H1 (cell line): ENCODE data around the gene MYO7B.

Source experiments
- CREB1 ChIP-seq: IDR thresholded peaks from 2 replicates; pipeline ENCODE4 v1.6.1; 2012; ENCODE audit warnings: inconsistent platforms
- KDM5A ChIP-seq: fragments of 200-600 bp; IDR thresholded peaks from 2 replicates; pipeline ENCODE4 v1.7.1; 2012; ENCODE audit warnings: mild to moderate bottlenecking, low read length, inconsistent platforms, mixed read lengths
- NANOG ChIP-seq: IDR thresholded peaks from 2 replicates; pipeline ENCODE4 v1.6.1; 2011; ENCODE audit warnings: low read length, low read depth, mild to moderate bottlenecking, inconsistent platforms; ENCODE audit not compliant: insufficient read depth, poor library complexity, severe bottlenecking
- POLR2AphosphoS5 ChIP-seq: IDR thresholded peaks from 2 replicates; pipeline ENCODE4 v1.6.1; 2011; ENCODE audit warnings: low read depth, low read length
- RAD21 ChIP-seq, 2 experiments: IDR thresholded peaks in 1 of 2; conservative IDR thresholded peaks in 1 of 2; 2 replicates each; pipeline ENCODE4 v1.6.1; 2011; ENCODE audit warnings: low read depth in 2 of 2, low read length in 2 of 2, improper control_type of control experiment in 1 of 2, inconsistent platforms in 1 of 2, mild to moderate bottlenecking in 1 of 2, moderate library complexity in 1 of 2
- RFX5 ChIP-seq: IDR thresholded peaks from 2 replicates; pipeline ENCODE4 v1.6.1; 2011; ENCODE audit warnings: low read depth, low read length, improper control_type of control experiment, borderline replicate concordance
- SP4 ChIP-seq: IDR thresholded peaks from 2 replicates; pipeline ENCODE4 v1.6.1; 2012; ENCODE audit warnings: low read length, inconsistent platforms
- TF ChIP-seq, protein P1 (sequence below), 3 experiments: IDR thresholded peaks; 1 replicate in 2 of 3; 2 replicates in 1 of 3; pipeline versions ENCODE4 v1.5.1 to v1.6.1; 2011; ENCODE audit warnings: low read length in 3 of 3, mild to moderate bottlenecking in 3 of 3, inconsistent platforms in 2 of 3, low read depth in 1 of 3, moderate library complexity in 1 of 3; ENCODE audit not compliant: insufficient read depth in 1 of 3; ENCODE audit errors: control extremely low read depth in 1 of 3

DNA sequence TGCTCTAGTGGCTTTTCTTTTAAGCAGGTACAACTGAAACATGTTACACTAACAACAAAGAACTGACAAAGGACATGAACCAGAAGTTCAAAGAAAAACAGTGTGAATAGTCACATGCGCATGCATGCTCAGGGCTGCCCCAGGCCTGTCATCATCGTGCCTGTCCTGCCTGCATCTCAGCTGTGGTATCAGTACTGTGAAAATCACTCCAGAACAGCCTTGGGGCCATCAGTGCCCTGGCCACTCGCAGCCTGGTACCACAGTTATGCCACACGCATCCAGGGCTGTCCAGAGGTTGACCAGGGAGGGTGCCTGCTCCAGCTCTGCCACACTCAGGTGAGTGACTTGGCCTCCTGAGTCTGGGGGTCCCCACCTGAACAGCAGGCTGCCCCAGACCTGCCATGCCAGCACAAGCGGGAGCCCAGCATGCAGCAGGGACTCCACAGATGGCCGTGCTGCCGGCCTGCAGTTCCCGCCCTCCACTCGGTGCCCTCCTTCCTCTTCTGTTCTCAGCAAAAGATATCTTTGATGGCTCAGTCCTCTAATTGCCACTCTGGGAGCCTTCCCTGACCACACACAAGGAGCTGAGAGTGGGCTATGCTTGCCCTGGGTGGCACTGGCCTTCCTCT lies 127.6 kb downstream of the MYO7B start:
- TF ChIP-seq, protein P1, sequence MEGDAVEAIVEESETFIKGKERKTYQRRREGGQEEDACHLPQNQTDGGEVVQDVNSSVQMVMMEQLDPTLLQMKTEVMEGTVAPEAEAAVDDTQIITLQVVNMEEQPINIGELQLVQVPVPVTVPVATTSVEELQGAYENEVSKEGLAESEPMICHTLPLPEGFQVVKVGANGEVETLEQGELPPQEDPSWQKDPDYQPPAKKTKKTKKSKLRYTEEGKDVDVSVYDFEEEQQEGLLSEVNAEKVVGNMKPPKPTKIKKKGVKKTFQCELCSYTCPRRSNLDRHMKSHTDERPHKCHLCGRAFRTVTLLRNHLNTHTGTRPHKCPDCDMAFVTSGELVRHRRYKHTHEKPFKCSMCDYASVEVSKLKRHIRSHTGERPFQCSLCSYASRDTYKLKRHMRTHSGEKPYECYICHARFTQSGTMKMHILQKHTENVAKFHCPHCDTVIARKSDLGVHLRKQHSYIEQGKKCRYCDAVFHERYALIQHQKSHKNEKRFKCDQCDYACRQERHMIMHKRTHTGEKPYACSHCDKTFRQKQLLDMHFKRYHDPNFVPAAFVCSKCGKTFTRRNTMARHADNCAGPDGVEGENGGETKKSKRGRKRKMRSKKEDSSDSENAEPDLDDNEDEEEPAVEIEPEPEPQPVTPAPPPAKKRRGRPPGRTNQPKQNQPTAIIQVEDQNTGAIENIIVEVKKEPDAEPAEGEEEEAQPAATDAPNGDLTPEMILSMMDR (IDR thresholded peaks at IDR 0.05; ENCODE audit: control extremely low read depth in 1 of 3, insufficient read depth in 1 of 3, low read depth in 1 of 3, low read length in 3 of 3), result no peak
- TF ChIP-seq POLR2AphosphoS5, result no peak
- TF ChIP-seq CREB1, result no peak
- no peak for TF ChIP-seq RFX5
- TF ChIP-seq NANOG, result no peak
- TF ChIP-seq KDM5A, result no peak
- no peak for TF ChIP-seq RAD21 (IDR thresholded peaks at IDR 0.05 in 1 of 2, conservative IDR thresholded peaks at IDR 0.05 in 1 of 2; ENCODE audit: low read depth in 2 of 2, low read length in 2 of 2)
- TF ChIP-seq SP4, result no peak
